ENCODE results near the gene GOLM1.
"Not testable (repeated sequence)": the region's sequence is repeated elsewhere in the genome, so short reads cannot be mapped to it uniquely, and the experiment has no call there.

Gene GOLM1

GRCh38 chr9:86098824-86099700 is at the start of gene GOLM1:
GOLM1 (minus strand) TSS chr9:86099558; CDS start chr9:86079320, 20,238 bp downstream.
- DNase-seq, result peak; percentile 41

- not testable (repeated sequence) for DNase-seq
Observed at GRCh38 chr9:86146671-86147070, 47.3 kb upstream of the GOLM1 start.

GRCh38 chr9:86145960-86146359 is 46.6 kb upstream of the GOLM1 start:
- not testable (repeated sequence) for DNase-seq

GRCh38 chr9:86142973-86143372 is 43.6 kb upstream of the GOLM1 start:
- DNase-seq, result no peak

GRCh38 chr9:86141843-86142242 is 42.5 kb upstream of the GOLM1 start:
- DNase-seq, result no peak

- DNase-seq, result no peak
Observed at GRCh38 chr9:86135371-86135770, 36.0 kb upstream of the GOLM1 start.

- no peak for DNase-seq
Observed at GRCh38 chr9:86134361-86134760, 35.0 kb upstream of the GOLM1 start.

- DNase-seq, result no peak
Observed at GRCh38 chr9:86128235-86128822, 29.0 kb upstream of the GOLM1 start.

GRCh38 chr9:86126998-86127972 is 27.9 kb upstream of the GOLM1 start:
- DNase-seq, result peak; percentile 90

GRCh38 chr9:86122311-86122710 is 23.0 kb upstream of the GOLM1 start:
- peak; percentile 24 for DNase-seq

- DNase-seq, result no peak
Observed at GRCh38 chr9:86119457-86119856, 20.1 kb upstream of the GOLM1 start.

GRCh38 chr9:86116425-86116824 is 17.1 kb upstream of the GOLM1 start:
- DNase-seq, result no peak

GRCh38 chr9:86115886-86116285 is 16.5 kb upstream of the GOLM1 start:
- DNase-seq, result no peak

GRCh38 chr9:86112057-86112456 is 12.7 kb upstream of the GOLM1 start:
- no peak for DNase-seq

- no peak for DNase-seq
Observed at GRCh38 chr9:86102626-86103025, 3.3 kb upstream of the GOLM1 start.

- peak; percentile 73 for DNase-seq
Observed at GRCh38 chr9:86099701-86100364, 475 bp upstream of the GOLM1 start.

- no peak for DNase-seq
Observed at GRCh38 chr9:86097510-86098224, 1.7 kb downstream of the GOLM1 start.

- DNase-seq, result no peak
Observed at GRCh38 chr9:86096386-86096785, 3.0 kb downstream of the GOLM1 start.

- no peak for DNase-seq
Observed at GRCh38 chr9:86093788-86094555, 5.4 kb downstream of the GOLM1 start.

- no peak for DNase-seq
Observed at GRCh38 chr9:86091477-86091876, 7.9 kb downstream of the GOLM1 start.

- DNase-seq, result peak; percentile 22
Observed at GRCh38 chr9:86082870-86083269, 16.5 kb downstream of the GOLM1 start.

Data from hematopoietic multipotent progenitor cell treated with erythropoietin and hydrocortisone succinate and interleukin-3 and kit ligand, for 8 days (in vitro differentiated cells).